ENCODE results near the gene CFAP61.

DNA sequence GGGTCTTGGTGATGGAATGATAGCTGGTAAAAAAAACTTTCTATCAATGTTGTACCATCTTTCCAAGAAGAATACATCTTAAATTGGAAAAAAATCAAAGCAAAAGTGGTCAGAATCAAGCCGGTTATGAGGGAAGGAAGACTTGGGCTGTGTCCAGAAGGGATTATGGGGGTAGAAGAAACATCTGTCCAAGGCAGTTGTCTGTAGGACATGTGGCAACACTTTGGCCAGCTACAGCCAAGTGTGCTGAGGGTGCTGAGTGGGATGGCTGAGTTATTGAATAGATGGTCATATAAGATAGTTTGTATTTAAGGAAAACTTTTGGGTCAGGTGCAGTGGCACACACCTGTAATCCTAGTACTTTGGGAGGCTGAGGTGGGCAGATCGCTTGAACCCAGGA lies 354.0 kb downstream of the CFAP61 start:
- TF ChIP-seq POLR2AphosphoS5 (IDR thresholded peaks at IDR 0.05) = no peak
- TF ChIP-seq, protein P1, sequence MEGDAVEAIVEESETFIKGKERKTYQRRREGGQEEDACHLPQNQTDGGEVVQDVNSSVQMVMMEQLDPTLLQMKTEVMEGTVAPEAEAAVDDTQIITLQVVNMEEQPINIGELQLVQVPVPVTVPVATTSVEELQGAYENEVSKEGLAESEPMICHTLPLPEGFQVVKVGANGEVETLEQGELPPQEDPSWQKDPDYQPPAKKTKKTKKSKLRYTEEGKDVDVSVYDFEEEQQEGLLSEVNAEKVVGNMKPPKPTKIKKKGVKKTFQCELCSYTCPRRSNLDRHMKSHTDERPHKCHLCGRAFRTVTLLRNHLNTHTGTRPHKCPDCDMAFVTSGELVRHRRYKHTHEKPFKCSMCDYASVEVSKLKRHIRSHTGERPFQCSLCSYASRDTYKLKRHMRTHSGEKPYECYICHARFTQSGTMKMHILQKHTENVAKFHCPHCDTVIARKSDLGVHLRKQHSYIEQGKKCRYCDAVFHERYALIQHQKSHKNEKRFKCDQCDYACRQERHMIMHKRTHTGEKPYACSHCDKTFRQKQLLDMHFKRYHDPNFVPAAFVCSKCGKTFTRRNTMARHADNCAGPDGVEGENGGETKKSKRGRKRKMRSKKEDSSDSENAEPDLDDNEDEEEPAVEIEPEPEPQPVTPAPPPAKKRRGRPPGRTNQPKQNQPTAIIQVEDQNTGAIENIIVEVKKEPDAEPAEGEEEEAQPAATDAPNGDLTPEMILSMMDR (IDR thresholded peaks at IDR 0.05) = no peak
